CD1c-positive myeloid dendritic cell (primary cell): Measurements from ENCODE around the gene NEU4.
"Not testable (repeated sequence)": the region's sequence is repeated elsewhere in the genome, so short reads cannot be mapped to it uniquely, and the experiment has no call there.

Experiments
- DNase-seq: peaks from one replicate; pipeline ENCODE4 v3.0.0-alpha.2; 2016; ENCODE audit errors: extremely low spot score

NEU4 gene

GRCh38 chr2:241808721-241809382, at the start of gene NEU4:
TSS of gene NEU4 (plus strand) at chr2:241809193. CDS start at chr2:241814485, 5,292 bp downstream.
- no peak for DNase-seq

- DNase-seq = not testable (repeated sequence)
Measured at GRCh38 chr2:241759893-241760292, 49.1 kb upstream of the NEU4 start.

GRCh38 chr2:241760301-241760771, 48.7 kb upstream of the NEU4 start:
- DNase-seq = peak; percentile 34

- peak; percentile 3 for DNase-seq
Measured at GRCh38 chr2:241762321-241762932, 46.6 kb upstream of the NEU4 start.

GRCh38 chr2:241762933-241763369, 46.0 kb upstream of the NEU4 start:
- peak; percentile 17 for DNase-seq

GRCh38 chr2:241763551-241764274, 45.3 kb upstream of the NEU4 start:
- no peak for DNase-seq

- no peak for DNase-seq
Measured at GRCh38 chr2:241764275-241765241, 44.4 kb upstream of the NEU4 start.

- DNase-seq = no peak
Measured at GRCh38 chr2:241767464-241768250, 41.3 kb upstream of the NEU4 start.

- DNase-seq = no peak
Measured at GRCh38 chr2:241768251-241768711, 40.7 kb upstream of the NEU4 start.

- DNase-seq = no peak
Measured at GRCh38 chr2:241768850-241769249, 40.1 kb upstream of the NEU4 start.

- no peak for DNase-seq
Measured at GRCh38 chr2:241769819-241770184, 39.2 kb upstream of the NEU4 start.

GRCh38 chr2:241770185-241770935, 38.6 kb upstream of the NEU4 start:
- no peak for DNase-seq

GRCh38 chr2:241770936-241771285, 38.1 kb upstream of the NEU4 start:
- no peak for DNase-seq

GRCh38 chr2:241771286-241772062, 37.5 kb upstream of the NEU4 start:
- no peak for DNase-seq

- no peak for DNase-seq
Measured at GRCh38 chr2:241772063-241772499, 36.9 kb upstream of the NEU4 start.

- DNase-seq = no peak
Measured at GRCh38 chr2:241773511-241774418, 35.2 kb upstream of the NEU4 start.

GRCh38 chr2:241774419-241775222, 34.4 kb upstream of the NEU4 start:
- no peak for DNase-seq
